Mesothelial cell of epicardium (in vitro differentiated cells): ENCODE data around the gene CXCR5. TPM values are rescaled to one million over a fixed set of nuclear protein-coding genes. Genes with fewer than 3 reads are reported as not detected.
A peak's percentile ranks its signal among the peaks of the same experiment; 100 is the strongest.

Source experiments
- DNase-seq, 2 experiments: peaks; one replicate each; pipeline ENCODE4 v3.0.0; 2021; ENCODE audit warnings: low spot score in 2 of 2; ENCODE audit not compliant: unreplicated experiment in 2 of 2
- H3K27ac Mint-ChIP-seq: 2 replicates; pipeline ENCODE4 v1.8.0; 2021; ENCODE audit warnings: mixed read lengths
- H3K27me3 Mint-ChIP-seq: 2 replicates; pipeline ENCODE4 v1.8.0; 2021; ENCODE audit warnings: low read depth, mixed read lengths
- H3K36me3 Mint-ChIP-seq: 2 replicates; pipeline ENCODE4 v1.8.0; 2021; ENCODE audit warnings: mixed read lengths
- H3K4me1 Mint-ChIP-seq: 2 replicates; pipeline ENCODE4 v1.8.0; 2021; ENCODE audit warnings: mixed read lengths
- H3K4me3 Mint-ChIP-seq: 2 replicates; pipeline ENCODE4 v1.8.0; 2021; ENCODE audit warnings: mild to moderate bottlenecking, moderate library complexity, mixed read lengths
- H3K9me3 Mint-ChIP-seq: 2 replicates; pipeline ENCODE4 v1.8.0; 2021; ENCODE audit warnings: mixed read lengths
- CTCF ChIP-seq: fragments of 200-600 bp; sonication (generic); IDR thresholded peaks from one replicate; pipeline ENCODE4 v1.5.0; 2021; ENCODE audit warnings: antibody characterized with exemption; ENCODE audit not compliant: unreplicated experiment
- total RNA-seq: library from RNA; stranded (reverse); gene quantifications from 3 replicates; pipeline ENCODE4 v1.2.1, GENCODE V29; 2021

The CXCR5 gene
- total RNA-seq, 1 donor from 2014 or later: not detected

DNA sequence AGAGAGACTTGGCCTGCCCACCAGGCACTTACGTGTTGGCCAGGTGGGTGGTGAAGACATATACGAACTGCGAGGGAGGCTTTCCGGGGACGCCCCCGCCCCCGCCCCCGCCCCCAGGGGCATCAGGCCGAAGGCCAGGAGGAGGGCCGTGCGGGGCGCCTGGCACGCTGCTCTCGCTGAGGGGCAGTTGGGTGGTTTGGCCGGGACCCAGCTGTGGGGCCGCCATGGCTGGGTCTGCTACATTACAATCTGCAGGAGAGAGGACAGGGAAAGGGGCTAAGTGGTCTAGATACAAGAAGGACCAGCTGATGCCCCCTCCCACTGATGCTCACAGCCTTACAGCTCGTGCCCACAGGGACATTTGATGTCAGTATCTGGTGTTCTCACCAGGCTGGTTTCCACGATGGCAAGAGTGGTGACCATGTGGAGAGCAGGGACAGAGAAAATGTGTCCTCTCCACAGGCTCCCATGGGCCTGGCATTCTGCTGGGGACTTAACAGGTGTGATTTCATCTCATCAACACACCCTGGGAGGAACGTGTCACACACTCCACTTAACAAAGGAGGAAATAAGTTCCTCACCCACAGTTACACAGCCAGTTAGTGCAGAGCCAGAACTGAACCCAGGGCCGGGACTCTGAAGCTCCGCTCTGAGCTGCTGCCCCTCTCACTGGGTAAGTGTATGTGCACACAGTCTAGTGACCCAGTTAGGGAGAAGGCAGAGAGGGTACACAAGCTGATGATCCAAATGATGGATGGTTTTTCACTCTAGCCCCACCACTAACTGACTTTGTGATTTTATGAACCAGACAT, 19.7 kb downstream of the CXCR5 start:
- no peak overlapping the region for H3K4me3 Mint-ChIP-seq
- TF ChIP-seq CTCF: no peak
- peaks cover 13% of the 10 kb centered on the region for H3K36me3 Mint-ChIP-seq
- H3K27me3 Mint-ChIP-seq: no peaks in the 10 kb centered on the region
- H3K9me3 Mint-ChIP-seq: no peaks in the 10 kb centered on the region
- no peak for DNase-seq
- H3K4me1 Mint-ChIP-seq: peaks cover 15% of the 10 kb centered on the region
- no peak overlapping the region for H3K27ac Mint-ChIP-seq

GRCh38 chr11:118907051-118908042, 23.7 kb downstream of the CXCR5 start:
- DNase-seq: peak in 1 of 2 experiments; percentile 93
- Mint-ChIP-seq H3K27ac (peak overlapping the region; percentile 97), H3K9me3 (no peaks in the 10 kb centered on the region), H3K36me3 (peaks cover 3% of the 10 kb centered on the region), H3K27me3 (no peaks in the 10 kb centered on the region), H3K4me3 (peak overlapping the region; percentile 41), H3K4me1 (peaks cover 41% of the 10 kb centered on the region)
- peak; percentile 94 for TF ChIP-seq CTCF

DNA sequence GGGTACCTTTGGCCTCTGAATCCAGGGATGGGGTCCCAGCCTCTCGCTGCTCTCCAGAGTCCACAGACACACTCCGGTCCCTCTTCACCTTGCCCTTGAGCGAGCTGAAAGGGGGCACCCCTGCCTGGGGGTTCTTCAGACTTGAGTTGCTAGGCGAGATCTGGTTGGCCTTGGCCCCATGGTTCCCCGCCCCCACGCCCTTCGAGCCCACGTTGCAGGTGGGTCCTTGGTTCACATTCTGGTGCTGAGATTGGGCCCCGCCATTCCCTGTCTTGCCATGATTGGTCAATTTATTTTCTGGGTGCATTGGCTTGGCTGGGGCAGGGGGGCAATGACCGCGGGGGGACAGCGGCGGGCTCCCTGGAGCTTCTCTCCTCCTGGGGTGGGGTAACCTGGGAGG, 24.6 kb downstream of the CXCR5 start:
- Mint-ChIP-seq H3K36me3 (peaks cover 3% of the 10 kb centered on the region), H3K27ac (peak overlapping the region; percentile 97), H3K4me1 (peaks cover 50% of the 10 kb centered on the region)

DNA sequence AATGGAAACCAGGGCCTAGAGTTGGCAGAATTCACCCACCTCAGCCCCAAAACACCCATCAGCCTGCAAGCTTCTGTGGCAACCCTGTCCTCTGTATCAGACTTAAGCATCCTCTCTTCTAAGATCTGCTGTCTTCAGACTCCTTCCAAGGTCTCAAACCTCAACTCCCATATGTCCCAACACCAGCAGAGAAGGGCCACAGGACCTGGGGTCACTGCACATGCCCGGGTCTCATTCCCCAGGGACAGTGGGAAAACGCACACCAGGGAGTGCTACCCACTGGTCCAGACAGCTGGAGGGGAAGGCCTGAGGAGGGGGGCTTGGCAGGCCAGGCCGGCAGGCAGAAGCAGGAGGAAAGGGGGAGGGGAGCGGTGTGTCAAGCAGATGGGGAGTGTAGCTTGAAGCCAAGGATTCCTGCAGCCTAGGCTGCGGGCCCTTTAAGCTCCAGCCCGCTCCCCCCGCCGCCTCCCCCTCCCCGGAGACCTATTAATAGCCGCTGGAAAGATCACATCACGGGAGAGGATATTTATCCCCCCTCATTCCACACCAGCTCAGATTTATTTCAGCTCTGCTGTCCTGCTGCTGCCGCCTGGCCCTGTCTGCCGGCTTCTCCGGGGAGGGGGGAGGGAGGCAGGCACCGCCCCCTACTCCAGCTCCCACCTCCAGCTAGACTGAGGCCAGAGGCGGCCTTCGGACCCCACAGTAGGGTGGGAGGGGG, 25.4 kb downstream of the CXCR5 start:
- no peak for TF ChIP-seq CTCF
- DNase-seq: peak; percentile 78 to 82
- peaks cover 54% of the 10 kb centered on the region for H3K4me1 Mint-ChIP-seq

More for the DNA sequence above, 24.6 kb downstream of the CXCR5 start:
- no peak overlapping the region for H3K4me3 Mint-ChIP-seq
- H3K9me3 Mint-ChIP-seq: no peaks in the 10 kb centered on the region
- H3K27me3 Mint-ChIP-seq: no peaks in the 10 kb centered on the region
- TF ChIP-seq CTCF: no peak
- DNase-seq: no peak

DNA sequence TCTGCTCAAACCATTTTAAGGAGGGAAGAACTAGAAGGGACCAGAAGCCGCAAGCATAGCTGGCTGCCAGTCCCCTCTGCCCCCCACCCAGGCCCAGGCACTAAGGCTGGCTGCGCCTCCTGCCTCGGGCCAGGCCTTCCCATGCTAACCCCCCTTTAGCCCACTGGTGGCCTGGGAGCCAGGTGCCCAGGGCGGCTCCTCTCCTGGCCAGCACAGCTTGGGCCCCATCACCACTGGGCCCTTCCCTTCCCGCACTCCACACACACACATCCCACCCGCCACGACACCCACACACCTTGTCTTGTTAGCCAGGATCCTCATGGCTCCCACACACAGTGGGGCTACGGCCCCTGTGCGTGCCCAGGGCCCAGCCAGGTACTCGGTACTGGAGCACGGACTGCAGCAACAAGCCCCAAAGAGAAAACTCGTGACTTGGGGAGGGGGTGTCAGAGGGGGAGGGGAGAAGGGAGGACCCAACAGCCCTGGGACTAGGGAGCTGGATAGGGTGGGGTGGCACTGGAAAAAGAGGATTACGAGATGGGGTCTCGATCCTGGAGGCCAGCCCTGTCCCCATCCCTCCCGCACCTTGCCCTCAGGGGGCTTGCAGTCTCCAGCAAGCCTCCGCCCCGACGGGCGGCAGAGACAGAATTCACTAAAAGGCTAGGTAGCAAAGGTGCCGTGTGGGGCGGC, 26.1 kb downstream of the CXCR5 start:
- DNase-seq: no peak
- TF ChIP-seq CTCF: no peak
- Mint-ChIP-seq H3K4me3 (peak overlapping the region; percentile 62), H3K36me3 (peaks cover 3% of the 10 kb centered on the region), H3K27me3 (no peaks in the 10 kb centered on the region), H3K27ac (peak overlapping the region; percentile 97), H3K9me3 (no peaks in the 10 kb centered on the region), H3K4me1 (peaks cover 61% of the 10 kb centered on the region)

More for the DNA sequence above, 25.4 kb downstream of the CXCR5 start:
- peak overlapping the region; percentile 62 for H3K4me3 Mint-ChIP-seq
- no peaks in the 10 kb centered on the region for H3K27me3 Mint-ChIP-seq
- H3K9me3 Mint-ChIP-seq: no peaks in the 10 kb centered on the region
- H3K36me3 Mint-ChIP-seq: peaks cover 3% of the 10 kb centered on the region
- H3K27ac Mint-ChIP-seq: peak overlapping the region; percentile 97
